ENCODE results near the gene MBD4. TPM values are rescaled to one million over a fixed set of nuclear protein-coding genes. Genes with fewer than 3 reads are reported as not detected.
"Not testable (repeated sequence)": the region's sequence is repeated elsewhere in the genome, so short reads cannot be mapped to it uniquely, and the experiment has no call there.

The MBD4 gene
- total and polyA plus RNA-seq, 7 experiments from 2014 or later, result 37.9 to 56.6 (median 46.9) TPM

- intact Hi-C loops (cut with micrococcal nuclease), result no loop called here
- H3K36me3 ChIP-seq (ENCODE audit: control insufficient read depth in 2 of 3, insufficient read depth in 3 of 3, low read length in 3 of 3), result peaks cover 0 to 4% (median 0%) of the 10 kb centered on the region in 3 experiments
Observed at GRCh38 chr3:129485721-129486663, 46.2 kb upstream of the MBD4 start.

DNA sequence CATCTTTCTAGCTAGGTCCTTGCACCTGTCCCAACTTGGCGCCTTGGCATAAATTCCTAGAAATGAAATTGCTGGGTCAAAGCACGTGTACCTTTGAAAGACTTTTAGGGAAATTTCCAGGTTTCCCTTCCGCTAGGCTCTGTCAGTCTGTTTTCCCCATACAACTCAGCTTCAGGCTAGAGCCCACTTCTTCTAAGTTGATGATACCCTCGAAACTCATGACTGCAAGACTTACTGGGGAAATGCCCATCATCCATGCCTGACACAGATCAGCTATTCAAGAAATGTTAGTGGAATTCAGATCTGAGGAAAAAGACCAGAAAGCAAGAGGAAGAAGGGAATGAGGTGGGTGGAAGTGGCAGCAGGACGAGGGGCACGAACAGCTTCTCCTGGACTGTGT is 45.4 kb upstream of the MBD4 start:
- ATAC-seq; H3K4me3 ChIP-seq (ENCODE audit: low read length); H3K9me3 ChIP-seq (ENCODE audit: control insufficient read depth in 2 of 3, low read length in 3 of 3); H3K36me3 ChIP-seq (ENCODE audit: control insufficient read depth in 2 of 3, insufficient read depth in 3 of 3, low read length in 3 of 3); H3K4me3 Mint-ChIP-seq; H3K27me3 ChIP-seq (ENCODE audit: control insufficient read depth in 2 of 2, insufficient read depth in 2 of 2, low read length in 2 of 2); intact Hi-C loops (cut with micrococcal nuclease); H3K27ac ChIP-seq (ENCODE audit: low read depth, low read length); DNase-seq; H3K9me3 Mint-ChIP-seq; H3K27me3 Mint-ChIP-seq; POLR2A ChIA-PET: not testable (repeated sequence)
- CTCF ChIA-PET, result interaction anchor here (1.5 kb wide), 1 partner anchor 10 kb away, joined by 5 read pairs; no protein-coding TSS in a partner anchor
- Mint-ChIP-seq H3K4me1 (peaks cover 9 to 28% (median 11%) of the 10 kb centered on the region in 7 donors), H3K27ac (peak overlapping the region in 1 of 9 donors; percentile 60), H3K36me3 (peaks cover 6 to 24% (median 9%) of the 10 kb centered on the region in 5 donors)
- peaks cover 0 to 12% of the 10 kb centered on the region in 2 donors for H3K4me1 ChIP-seq (ENCODE audit: control insufficient read depth in 2 of 2, insufficient read depth in 2 of 2, low read length in 2 of 2)

More at GRCh38 chr3:129485721-129486663, 46.2 kb upstream of the MBD4 start:
- peaks cover 7 to 23% (median 12%) of the 10 kb centered on the region in 7 donors for H3K4me1 Mint-ChIP-seq
- Histone ChIP-seq H3K9me3 (ENCODE audit: control insufficient read depth in 2 of 3, low read length in 3 of 3) (no peaks in the 10 kb centered on the region), H3K4me3 (ENCODE audit: low read length) (no peak overlapping the region), H3K27ac (ENCODE audit: low read depth, low read length) (no peak overlapping the region), H3K27me3 (ENCODE audit: control insufficient read depth in 2 of 2, insufficient read depth in 2 of 2, low read length in 2 of 2) (no peaks in the 10 kb centered on the region), H3K4me1 (ENCODE audit: control insufficient read depth in 2 of 2, insufficient read depth in 2 of 2, low read length in 2 of 2) (peaks cover 0 to 12% of the 10 kb centered on the region in 2 donors)
- no peak overlapping the region for H3K4me3 Mint-ChIP-seq
- DNase-seq (no peak), ATAC-seq (no peak)
- ChIA-PET CTCF (interaction anchor here (1.5 kb wide), 1 partner anchor 11 kb away, joined by 5 read pairs; no protein-coding TSS in a partner anchor), POLR2A (no interaction called here)
- peaks cover 3 to 26% (median 9%) of the 10 kb centered on the region in 5 donors for H3K36me3 Mint-ChIP-seq
- H3K9me3 Mint-ChIP-seq, result no peaks in the 10 kb centered on the region
- no peaks in the 10 kb centered on the region for H3K27me3 Mint-ChIP-seq
- H3K27ac Mint-ChIP-seq, result peak overlapping the region in 5 of 9 donors; percentile 3 to 60 (median 44)

GRCh38 chr3:129483870-129484269 is 44.1 kb upstream of the MBD4 start:
- no peak overlapping the region for H3K27ac ChIP-seq (ENCODE audit: low read depth, low read length)
- Mint-ChIP-seq H3K4me3 (no peak overlapping the region), H3K4me1 (peaks cover 9 to 28% (median 10%) of the 10 kb centered on the region in 7 donors), H3K27me3 (no peaks in the 10 kb centered on the region), H3K9me3 (no peaks in the 10 kb centered on the region), H3K36me3 (peaks cover 6 to 22% (median 9%) of the 10 kb centered on the region in 5 donors), H3K27ac (peak overlapping the region in 3 of 9 donors; percentile 22 to 60 (median 46))
- DNase-seq, result no peak
- no peak for ATAC-seq
- H3K4me1 ChIP-seq (ENCODE audit: control insufficient read depth in 2 of 2, insufficient read depth in 2 of 2, low read length in 2 of 2), result peaks cover 0 to 12% of the 10 kb centered on the region in 2 donors
- H3K4me3 ChIP-seq (ENCODE audit: low read length), result no peak overlapping the region
- no peaks in the 10 kb centered on the region for H3K9me3 ChIP-seq (ENCODE audit: control insufficient read depth in 2 of 3, low read length in 3 of 3)
- POLR2A ChIA-PET, result no interaction called here
- H3K27me3 ChIP-seq (ENCODE audit: control insufficient read depth in 2 of 2, insufficient read depth in 2 of 2, low read length in 2 of 2), result no peaks in the 10 kb centered on the region
- peaks cover 0 to 4% (median 0%) of the 10 kb centered on the region in 3 experiments for H3K36me3 ChIP-seq (ENCODE audit: control insufficient read depth in 2 of 3, insufficient read depth in 3 of 3, low read length in 3 of 3)
- CTCF ChIA-PET, result no interaction called here
- intact Hi-C loops (cut with micrococcal nuclease), result no loop called here

DNA sequence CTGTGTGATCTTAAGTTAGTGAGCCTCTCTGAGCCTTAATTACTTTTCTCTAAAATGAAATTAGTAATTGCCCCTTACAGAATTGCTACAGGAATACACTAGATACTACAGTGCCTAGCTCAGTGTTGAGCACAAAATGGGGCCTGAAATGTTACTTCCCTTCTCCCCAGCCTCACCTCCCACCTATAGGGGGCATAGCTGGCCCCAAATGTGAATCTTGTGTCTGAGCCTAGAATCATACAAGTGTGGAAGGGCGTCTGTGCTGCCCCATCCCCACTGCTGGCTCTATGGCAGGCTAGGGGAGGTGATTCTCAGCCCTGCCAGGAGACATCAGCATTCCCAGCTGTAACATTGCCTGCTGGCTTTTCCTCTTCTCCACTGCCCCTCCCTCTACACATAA is 43.0 kb upstream of the MBD4 start:
- Histone ChIP-seq H3K9me3 (ENCODE audit: control insufficient read depth in 2 of 3, low read length in 3 of 3) (no peaks in the 10 kb centered on the region), H3K4me3 (ENCODE audit: low read length) (no peak overlapping the region), H3K4me1 (ENCODE audit: control insufficient read depth in 2 of 2, insufficient read depth in 2 of 2, low read length in 2 of 2) (peaks cover 0 to 12% of the 10 kb centered on the region in 2 donors), H3K36me3 (ENCODE audit: control insufficient read depth in 2 of 3, insufficient read depth in 3 of 3, low read length in 3 of 3) (peaks cover 0 to 8% (median 3%) of the 10 kb centered on the region in 3 experiments), H3K27me3 (ENCODE audit: control insufficient read depth in 2 of 2, insufficient read depth in 2 of 2, low read length in 2 of 2) (no peaks in the 10 kb centered on the region), H3K27ac (ENCODE audit: low read depth, low read length) (no peak overlapping the region)
- Mint-ChIP-seq H3K4me1 (peaks cover 9 to 28% (median 10%) of the 10 kb centered on the region in 7 donors), H3K4me3 (no peak overlapping the region), H3K9me3 (no peaks in the 10 kb centered on the region), H3K27me3 (no peaks in the 10 kb centered on the region), H3K27ac (peak overlapping the region; percentile 42 to 99 (median 90)), H3K36me3 (peaks cover 6 to 25% (median 13%) of the 10 kb centered on the region in 5 donors)
- ChIA-PET POLR2A (no interaction called here), CTCF (no interaction called here)
- intact Hi-C loops (cut with micrococcal nuclease), result loop anchor here in 1 of 2 donors (1.0 kb wide), 1 partner anchor 42 kb away; the partner anchor contains the start of gene IFT122
- no peak for ATAC-seq
- DNase-seq, result no peak

DNA sequence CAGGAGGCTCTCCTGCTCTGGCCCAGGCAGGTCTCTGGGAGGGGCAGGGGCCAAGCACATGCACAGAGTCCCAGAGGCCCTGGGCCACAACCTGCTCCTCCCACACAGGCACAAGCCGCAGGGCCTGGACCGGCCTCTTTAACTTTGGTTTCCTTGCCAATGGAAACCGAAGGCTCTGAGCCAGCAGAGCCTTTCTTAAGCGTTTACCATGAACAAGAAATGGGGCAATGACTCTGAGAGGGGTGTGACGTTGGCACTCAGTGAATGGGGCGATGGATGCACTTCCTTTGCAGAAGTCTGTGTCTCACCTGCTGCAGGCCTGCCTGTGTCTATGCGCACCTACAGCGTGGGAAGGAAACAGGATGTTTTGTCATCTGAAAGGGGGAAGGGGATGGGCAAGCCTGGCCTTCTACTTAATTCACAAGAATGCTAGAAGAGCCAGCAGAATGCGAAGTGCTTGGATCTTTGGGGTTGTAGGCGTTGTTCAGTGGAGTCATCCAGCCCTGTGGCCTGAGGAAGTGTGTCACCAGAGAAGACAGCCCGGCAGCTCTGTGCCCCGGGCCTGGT is 42.1 kb upstream of the MBD4 start:
- ATAC-seq (peak; percentile 93), DNase-seq (peak in 8 of 9 donors; percentile 11 to 89 (median 84))
- H3K9me3 Mint-ChIP-seq, result no peaks in the 10 kb centered on the region
- H3K27ac Mint-ChIP-seq, result peak overlapping the region; percentile 84 to 99 (median 95)
- H3K4me1 ChIP-seq (ENCODE audit: control insufficient read depth in 2 of 2, insufficient read depth in 2 of 2, low read length in 2 of 2), result peaks cover 0 to 12% of the 10 kb centered on the region in 2 donors
- peaks cover 6 to 31% (median 15%) of the 10 kb centered on the region in 5 donors for H3K36me3 Mint-ChIP-seq
- H3K4me1 Mint-ChIP-seq, result peaks cover 9 to 28% (median 10%) of the 10 kb centered on the region in 7 donors
- intact Hi-C loops (cut with micrococcal nuclease), result loop anchor here in 1 of 2 donors (1.0 kb wide), 1 partner anchor 42 kb away; the partner anchor contains the start of gene IFT122
- H3K9me3 ChIP-seq (ENCODE audit: control insufficient read depth in 2 of 3, low read length in 3 of 3), result no peaks in the 10 kb centered on the region
- no peaks in the 10 kb centered on the region for H3K27me3 Mint-ChIP-seq
- peak overlapping the region; percentile 67 for H3K27ac ChIP-seq (ENCODE audit: low read depth, low read length)
- no peak overlapping the region for H3K4me3 ChIP-seq (ENCODE audit: low read length)
- H3K27me3 ChIP-seq (ENCODE audit: control insufficient read depth in 2 of 2, insufficient read depth in 2 of 2, low read length in 2 of 2), result no peaks in the 10 kb centered on the region
- POLR2A ChIA-PET, result interaction anchor here (0.6 to 1.3 kb wide), 3 partner anchors 14 to 41 kb away, joined by 3 to 4 read pairs (median 3); partner anchors contain the start of gene IFT122
- H3K36me3 ChIP-seq (ENCODE audit: control insufficient read depth in 2 of 3, insufficient read depth in 3 of 3, low read length in 3 of 3), result peaks cover 0 to 10% (median 5%) of the 10 kb centered on the region in 3 experiments
- CTCF ChIA-PET, result interaction anchor here (1.1 kb wide), 1 partner anchor 9 kb away, joined by 4 read pairs; no protein-coding TSS in a partner anchor
- H3K4me3 Mint-ChIP-seq, result peak overlapping the region in 9 of 10 donors; percentile 3 to 66 (median 61)

DNA sequence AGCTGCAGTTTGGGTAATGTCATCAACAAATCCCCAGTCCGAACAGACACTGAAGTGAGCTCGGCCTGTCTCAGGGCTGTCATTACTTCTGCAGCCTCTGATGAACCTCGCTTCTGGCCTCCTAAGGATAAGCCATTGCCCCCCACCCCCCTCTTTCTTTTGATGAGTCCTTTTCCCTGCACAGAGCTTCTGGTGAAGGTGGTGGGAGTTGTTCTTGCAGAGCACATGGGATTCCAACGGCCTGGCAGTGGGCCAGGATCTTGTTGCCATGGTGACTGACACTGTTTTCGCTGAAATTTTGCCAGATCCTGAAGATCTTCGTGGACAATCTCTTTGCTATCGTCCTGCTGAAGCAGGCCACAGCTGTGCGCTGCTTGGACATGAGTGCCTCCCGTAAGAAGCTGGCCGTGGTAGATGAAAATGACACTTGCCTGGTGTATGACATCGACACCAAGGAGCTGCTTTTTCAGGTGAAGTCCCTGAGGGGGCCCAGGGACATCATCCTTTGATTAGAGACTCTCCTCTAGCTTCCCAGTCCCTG is 41.5 kb upstream of the MBD4 start:
- H3K9me3 Mint-ChIP-seq; ATAC-seq; H3K4me3 ChIP-seq (ENCODE audit: low read length); H3K9me3 ChIP-seq (ENCODE audit: control insufficient read depth in 2 of 3, low read length in 3 of 3); intact Hi-C loops (cut with micrococcal nuclease); H3K27me3 Mint-ChIP-seq; H3K27me3 ChIP-seq (ENCODE audit: control insufficient read depth in 2 of 2, insufficient read depth in 2 of 2, low read length in 2 of 2): not testable (repeated sequence)
- Mint-ChIP-seq H3K4me3 (peak overlapping the region in 7 of 10 donors; percentile 35 to 66 (median 62)), H3K36me3 (peaks cover 6 to 37% (median 12%) of the 10 kb centered on the region in 5 donors), H3K4me1 (peaks cover 7 to 28% (median 10%) of the 10 kb centered on the region in 7 donors), H3K27ac (peak overlapping the region; percentile 84 to 99 (median 95))
- peak in 1 of 9 donors; percentile 7 for DNase-seq
- peaks cover 0 to 12% of the 10 kb centered on the region in 2 donors for H3K4me1 ChIP-seq (ENCODE audit: control insufficient read depth in 2 of 2, insufficient read depth in 2 of 2, low read length in 2 of 2)
- ChIA-PET CTCF (interaction anchor here (0.5 to 1.1 kb wide), 3 partner anchors 9 to 1549 kb away, joined by 3 to 4 read pairs (median 3); no protein-coding TSS in a partner anchor), POLR2A (interaction anchor here (0.6 to 1.3 kb wide), 3 partner anchors 40 to 801 kb away, joined by 3 to 4 read pairs (median 3); partner anchors contain the start of gene IFT122)
- peak overlapping the region; percentile 67 for H3K27ac ChIP-seq (ENCODE audit: low read depth, low read length)
- H3K36me3 ChIP-seq (ENCODE audit: control insufficient read depth in 2 of 3, insufficient read depth in 3 of 3, low read length in 3 of 3), result peaks cover 0 to 13% (median 7%) of the 10 kb centered on the region in 3 experiments

All from naive thymus-derived CD4-positive, alpha-beta T cell (primary cell).